Adipocyte (in vitro differentiated cells): ENCODE data around the gene CMIP.

Experiments used
- DNase-seq: peaks from one replicate; pipeline ENCODE4 v3.0.0-alpha.2; 2015; ENCODE audit warnings: low read depth
- H3K27me3 ChIP-seq: replicated peaks from 2 replicates; pipeline ENCODE4 v1.7.0; 2013; ENCODE audit warnings: mild to moderate bottlenecking, low read length, moderate library complexity; ENCODE audit not compliant: control insufficient read depth, insufficient read depth
- H3K36me3 ChIP-seq: 2 replicates; pipeline ENCODE4 v1.7.0; 2013; ENCODE audit warnings: low read length, mild to moderate bottlenecking, moderate library complexity; ENCODE audit not compliant: control insufficient read depth, insufficient read depth, severe bottlenecking
- H3K4me1 ChIP-seq: 2 replicates; pipeline ENCODE4 v1.7.0; 2013; ENCODE audit warnings: mild to moderate bottlenecking, low read length, moderate library complexity; ENCODE audit not compliant: control insufficient read depth, insufficient read depth
- H3K4me3 ChIP-seq: 2 replicates; pipeline ENCODE4 v1.7.0; 2013; ENCODE audit warnings: mild to moderate bottlenecking, low read length, moderate library complexity
- H3K9ac ChIP-seq: 2 replicates; pipeline ENCODE4 v1.7.0; 2013; ENCODE audit warnings: mild to moderate bottlenecking, low read length, moderate library complexity
- H3K9me3 ChIP-seq: 2 replicates; pipeline ENCODE4 v1.7.0; 2013; ENCODE audit warnings: mild to moderate bottlenecking, low read length, moderate library complexity; ENCODE audit not compliant: control insufficient read depth

The CMIP gene

DNA sequence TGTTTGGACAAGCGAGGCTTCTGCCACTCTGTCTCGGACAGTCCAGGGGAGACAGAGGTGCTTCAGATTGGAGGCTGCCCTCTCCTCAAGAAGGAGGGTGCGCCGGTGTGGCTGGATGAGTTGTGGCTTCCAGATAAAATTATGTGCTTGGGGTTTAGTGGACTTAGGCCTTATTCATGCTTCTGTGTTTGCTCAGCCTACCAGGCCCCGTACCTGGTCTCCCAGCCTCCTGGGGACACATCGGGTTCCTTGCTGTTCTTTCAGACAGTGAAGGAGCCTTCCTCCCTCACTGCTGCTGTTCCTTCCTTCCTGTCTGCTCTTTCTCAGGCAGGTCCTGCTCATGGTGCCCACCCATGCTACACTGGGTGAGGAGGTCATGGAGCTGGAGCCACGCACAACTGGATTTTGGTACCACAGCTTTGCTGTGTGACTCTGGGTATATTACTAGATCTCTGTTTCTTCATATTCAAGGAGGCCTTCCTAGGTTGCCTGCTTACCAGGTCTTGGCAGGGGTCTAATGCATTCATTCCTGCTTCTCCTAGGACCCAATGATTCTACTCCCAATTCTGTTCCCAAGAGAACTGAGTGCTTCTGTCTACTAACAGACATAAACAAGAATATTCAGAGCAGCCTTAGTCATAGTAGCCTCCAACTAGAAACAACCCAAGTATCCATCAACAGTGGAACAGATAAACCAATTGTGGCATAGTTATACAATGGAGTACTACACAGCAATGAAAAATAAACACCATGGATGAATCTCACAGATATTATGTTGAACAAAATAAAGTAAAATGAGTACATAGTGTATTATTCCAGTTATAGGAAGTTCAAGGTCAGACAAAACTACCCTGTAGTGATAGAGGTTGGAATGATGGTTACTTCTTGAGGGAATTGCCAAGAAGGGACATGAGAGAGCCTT, 121.7 kb downstream of the CMIP start:
- H3K4me1 ChIP-seq, result peaks cover 33% of the 10 kb centered on the region
- DNase-seq, result no peak
- no peak overlapping the region for H3K4me3 ChIP-seq
- H3K9ac ChIP-seq, result no peak overlapping the region
- H3K27me3 ChIP-seq, result no peaks in the 10 kb centered on the region
- H3K36me3 ChIP-seq, result no peaks in the 10 kb centered on the region
- H3K9me3 ChIP-seq, result no peaks in the 10 kb centered on the region

DNA sequence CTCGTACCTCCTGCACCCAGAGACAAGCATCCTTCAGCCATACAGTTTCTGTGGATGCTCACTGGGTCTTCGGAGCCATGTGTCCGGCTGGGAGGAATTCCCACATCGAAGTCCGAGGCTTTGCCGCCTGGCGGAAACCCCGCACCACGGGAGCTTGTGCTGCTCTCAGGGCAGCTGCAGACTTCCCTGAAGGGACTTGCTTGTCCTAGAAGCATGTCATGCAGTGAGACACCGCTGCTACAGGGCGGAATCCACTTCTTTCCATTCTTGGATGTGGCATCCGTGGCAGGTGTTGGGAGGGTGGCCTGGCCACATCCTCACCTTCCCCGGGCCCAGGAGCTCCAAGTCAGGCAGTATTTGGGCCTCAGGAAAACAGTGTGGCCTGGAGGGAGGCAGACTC, 122.5 kb downstream of the CMIP start:
- DNase-seq, result no peak
- no peaks in the 10 kb centered on the region for H3K36me3 ChIP-seq
- H3K4me1 ChIP-seq, result peaks cover 33% of the 10 kb centered on the region
- H3K27me3 ChIP-seq, result no peaks in the 10 kb centered on the region
- no peak overlapping the region for H3K9ac ChIP-seq
- no peak overlapping the region for H3K4me3 ChIP-seq
- H3K9me3 ChIP-seq, result no peaks in the 10 kb centered on the region

GRCh38 chr16:81567987-81568748, 123.6 kb downstream of the CMIP start:
- H3K9me3 ChIP-seq, result no peaks in the 10 kb centered on the region
- peaks cover 33% of the 10 kb centered on the region for H3K4me1 ChIP-seq
- peak overlapping the region; percentile 60 for H3K9ac ChIP-seq
- no peaks in the 10 kb centered on the region for H3K36me3 ChIP-seq
- no peaks in the 10 kb centered on the region for H3K27me3 ChIP-seq
- DNase-seq, result peak; percentile 91
- peak overlapping the region; percentile 53 for H3K4me3 ChIP-seq

DNA sequence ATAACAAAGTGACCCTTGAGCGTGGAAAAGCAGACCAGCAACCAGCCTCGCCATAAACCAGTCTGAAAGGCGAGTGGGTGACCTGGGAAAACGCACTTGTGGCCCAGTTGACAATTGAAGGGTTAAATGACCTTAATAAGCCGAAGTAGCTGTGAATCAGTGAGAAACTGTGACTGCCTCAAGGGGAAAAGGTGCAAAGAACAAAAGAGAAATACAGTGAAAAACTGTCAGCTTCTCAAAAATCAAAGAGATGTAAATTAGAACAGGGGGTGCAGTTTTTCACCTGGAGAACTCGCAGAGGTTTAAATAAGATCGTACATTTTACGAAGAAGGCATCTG, 124.1 kb downstream of the CMIP start:
- Histone ChIP-seq H3K4me1 (peaks cover 33% of the 10 kb centered on the region), H3K4me3 (peak overlapping the region; percentile 53), H3K27me3 (no peaks in the 10 kb centered on the region), H3K9ac (peak overlapping the region; percentile 60), H3K9me3 (no peaks in the 10 kb centered on the region), H3K36me3 (no peaks in the 10 kb centered on the region)
- no peak for DNase-seq

DNA sequence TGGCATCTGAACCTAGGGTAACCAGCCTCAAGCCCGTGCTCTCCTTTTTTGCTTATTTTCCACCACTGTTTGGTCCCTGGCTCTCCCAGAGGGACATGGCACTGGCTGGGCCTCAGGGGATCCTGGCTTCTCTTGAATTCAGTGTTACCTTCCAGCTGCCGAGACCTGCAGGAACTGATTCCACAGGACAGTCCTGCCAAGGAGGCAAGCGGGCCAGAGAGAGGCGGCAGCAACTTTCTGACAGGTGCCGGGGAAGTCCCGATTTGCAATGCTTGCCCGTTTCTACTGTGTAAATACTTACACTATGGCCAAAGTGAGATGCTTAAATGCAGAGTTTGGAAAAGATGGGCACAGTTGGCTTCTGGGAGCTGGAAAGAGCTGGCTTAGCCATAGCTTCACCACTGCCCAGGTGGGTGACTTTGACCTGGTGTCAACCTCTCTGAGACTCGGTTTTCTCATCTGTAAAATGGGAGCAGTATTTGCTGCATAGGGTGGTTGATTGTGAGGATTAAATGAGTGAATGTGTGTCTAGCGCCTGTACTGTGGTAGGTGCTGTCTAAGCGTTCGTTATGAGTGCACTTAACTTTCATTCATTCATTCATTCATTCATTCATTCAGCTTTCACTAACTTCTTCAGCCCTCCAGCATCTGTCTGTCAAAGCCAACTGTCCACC, 124.9 kb downstream of the CMIP start:
- peaks cover 25% of the 10 kb centered on the region for H3K4me1 ChIP-seq
- H3K9ac ChIP-seq, result no peak overlapping the region
- no peaks in the 10 kb centered on the region for H3K9me3 ChIP-seq
- no peaks in the 10 kb centered on the region for H3K36me3 ChIP-seq
- no peak overlapping the region for H3K4me3 ChIP-seq
- DNase-seq, result no peak
- no peaks in the 10 kb centered on the region for H3K27me3 ChIP-seq

DNA sequence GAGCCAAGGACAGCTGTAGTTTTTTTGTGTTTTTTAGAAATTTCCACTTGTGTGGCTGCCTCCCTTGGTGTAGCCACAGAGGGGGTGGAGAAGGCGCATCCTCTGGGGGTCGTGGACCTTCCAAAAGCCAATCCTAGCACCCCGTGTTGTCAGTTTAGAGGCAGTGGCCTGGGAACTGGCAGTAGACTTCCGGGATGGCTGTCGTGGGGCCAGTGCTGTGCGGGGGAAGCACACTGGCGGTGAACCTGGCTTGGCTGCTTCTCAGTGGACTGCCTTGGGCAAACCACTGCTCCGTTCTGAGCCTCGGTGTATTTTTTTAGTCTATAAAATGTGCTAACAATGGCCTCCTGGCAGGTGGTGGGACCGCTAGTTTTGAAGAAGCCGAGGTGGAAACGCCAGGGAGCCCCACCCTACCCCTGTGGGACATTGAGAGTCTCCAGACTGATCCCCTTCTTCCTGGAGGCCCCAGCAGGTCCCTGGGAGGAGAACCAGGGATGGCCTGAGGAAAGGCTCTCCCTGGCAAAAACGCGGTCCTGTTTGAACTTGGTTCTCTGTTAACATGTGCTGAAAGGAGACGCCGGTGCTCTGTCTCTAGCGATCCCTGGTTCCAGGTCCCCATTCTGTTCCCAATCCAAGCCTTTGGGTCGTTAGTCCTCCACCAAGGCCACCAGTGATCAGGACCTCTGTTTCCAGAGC, 125.7 kb downstream of the CMIP start:
- no peak for DNase-seq
- H3K9ac ChIP-seq, result no peak overlapping the region
- H3K9me3 ChIP-seq, result no peaks in the 10 kb centered on the region
- H3K4me1 ChIP-seq, result peaks cover 20% of the 10 kb centered on the region
- no peak overlapping the region for H3K4me3 ChIP-seq
- no peaks in the 10 kb centered on the region for H3K36me3 ChIP-seq
- no peaks in the 10 kb centered on the region for H3K27me3 ChIP-seq

GRCh38 chr16:81571175-81571574, 126.6 kb downstream of the CMIP start:
- DNase-seq, result no peak
- H3K9ac ChIP-seq, result no peak overlapping the region
- H3K27me3 ChIP-seq, result no peaks in the 10 kb centered on the region
- no peaks in the 10 kb centered on the region for H3K36me3 ChIP-seq
- H3K9me3 ChIP-seq, result no peaks in the 10 kb centered on the region
- peaks cover 20% of the 10 kb centered on the region for H3K4me1 ChIP-seq
- H3K4me3 ChIP-seq, result no peak overlapping the region

DNA sequence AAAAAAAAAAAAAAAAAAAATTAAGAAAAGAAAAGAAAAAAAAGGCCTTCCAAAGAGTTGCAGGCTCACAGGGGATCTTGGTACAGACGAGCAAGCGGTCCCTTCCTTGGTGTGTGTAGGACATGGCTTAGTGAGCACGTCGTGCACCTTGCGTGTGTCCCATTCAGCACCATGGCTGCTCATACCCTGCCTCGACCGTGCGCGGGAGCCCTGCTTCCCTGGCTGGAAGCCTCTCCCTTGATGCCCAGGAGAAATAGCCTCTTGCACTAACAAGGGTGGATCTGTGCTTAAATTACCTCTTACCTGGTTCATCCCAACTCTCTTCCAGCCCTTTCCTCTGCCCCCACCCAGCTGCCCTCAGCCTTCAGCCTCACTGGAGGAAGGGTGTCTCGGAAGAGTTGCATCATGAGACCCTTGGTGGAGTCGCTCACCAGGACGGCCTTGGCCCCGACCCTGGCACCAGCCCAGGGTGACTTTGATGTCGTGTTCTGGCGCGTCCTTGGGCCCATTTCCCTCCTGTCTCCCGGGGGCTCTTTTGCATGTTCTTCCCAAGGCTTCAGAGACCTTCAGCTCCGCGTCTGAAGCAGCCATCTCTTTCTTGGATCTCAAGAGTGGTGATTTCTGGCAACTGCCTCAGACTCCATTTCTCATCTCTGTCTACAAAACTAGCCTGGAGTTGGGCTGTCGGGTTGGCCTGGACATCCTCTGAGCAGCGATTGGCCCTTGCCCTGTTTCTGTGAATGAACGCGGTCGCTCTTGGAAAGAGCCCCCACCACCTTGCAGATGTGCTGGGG, 127.2 kb downstream of the CMIP start:
- H3K4me1 ChIP-seq, result peaks cover 20% of the 10 kb centered on the region
- no peak overlapping the region for H3K9ac ChIP-seq
- no peaks in the 10 kb centered on the region for H3K36me3 ChIP-seq
- no peaks in the 10 kb centered on the region for H3K9me3 ChIP-seq
- no peak for DNase-seq
- H3K4me3 ChIP-seq, result no peak overlapping the region
- H3K27me3 ChIP-seq, result no peaks in the 10 kb centered on the region

GRCh38 chr16:81572386-81573144, 128.0 kb downstream of the CMIP start:
- Histone ChIP-seq H3K4me1 (peaks cover 20% of the 10 kb centered on the region), H3K27me3 (no peaks in the 10 kb centered on the region), H3K36me3 (no peaks in the 10 kb centered on the region), H3K4me3 (no peak overlapping the region), H3K9me3 (no peaks in the 10 kb centered on the region), H3K9ac (no peak overlapping the region)
- no peak for DNase-seq

- no peak overlapping the region for H3K9ac ChIP-seq
- DNase-seq, result no peak
- no peaks in the 10 kb centered on the region for H3K36me3 ChIP-seq
- peaks cover 11% of the 10 kb centered on the region for H3K4me1 ChIP-seq
- H3K27me3 ChIP-seq, result no peaks in the 10 kb centered on the region
- H3K4me3 ChIP-seq, result no peak overlapping the region
- no peaks in the 10 kb centered on the region for H3K9me3 ChIP-seq
These were observed 129.0 kb downstream of the CMIP start for GRCh38 chr16:81573533-81574020.
